T1000 (cell line): ENCODE results near the gene COL4A1.

Experiments
- DNase-seq: peaks from one replicate; lab custom pipeline; 2025; ENCODE audit warnings: mixed read lengths; lab: John Stamatoyannopoulos, UW

Gene COL4A1

GRCh38 chr13:110162866-110163658, 143.9 kb downstream of the COL4A1 start:
- no peak for DNase-seq

DNA sequence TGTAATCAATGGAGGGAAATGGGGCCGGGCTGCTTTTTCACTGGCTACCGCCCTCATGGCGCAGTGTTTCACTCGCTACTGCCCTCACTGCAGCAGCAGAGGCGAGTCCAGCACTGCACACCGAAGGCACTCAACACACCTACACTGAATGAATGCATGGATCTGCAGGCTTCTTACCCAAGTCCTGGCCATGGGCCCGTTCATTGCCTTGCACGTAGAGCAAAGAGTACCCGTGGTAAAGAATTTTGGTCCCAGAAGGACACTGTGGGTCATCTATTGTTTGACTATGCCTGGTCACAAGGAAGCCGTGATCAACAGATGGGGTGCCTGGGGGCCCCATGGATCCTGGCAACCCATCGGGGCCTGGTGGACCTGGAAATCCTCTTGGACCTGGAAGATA, 144.9 kb downstream of the COL4A1 start:
- no peak for DNase-seq

DNA sequence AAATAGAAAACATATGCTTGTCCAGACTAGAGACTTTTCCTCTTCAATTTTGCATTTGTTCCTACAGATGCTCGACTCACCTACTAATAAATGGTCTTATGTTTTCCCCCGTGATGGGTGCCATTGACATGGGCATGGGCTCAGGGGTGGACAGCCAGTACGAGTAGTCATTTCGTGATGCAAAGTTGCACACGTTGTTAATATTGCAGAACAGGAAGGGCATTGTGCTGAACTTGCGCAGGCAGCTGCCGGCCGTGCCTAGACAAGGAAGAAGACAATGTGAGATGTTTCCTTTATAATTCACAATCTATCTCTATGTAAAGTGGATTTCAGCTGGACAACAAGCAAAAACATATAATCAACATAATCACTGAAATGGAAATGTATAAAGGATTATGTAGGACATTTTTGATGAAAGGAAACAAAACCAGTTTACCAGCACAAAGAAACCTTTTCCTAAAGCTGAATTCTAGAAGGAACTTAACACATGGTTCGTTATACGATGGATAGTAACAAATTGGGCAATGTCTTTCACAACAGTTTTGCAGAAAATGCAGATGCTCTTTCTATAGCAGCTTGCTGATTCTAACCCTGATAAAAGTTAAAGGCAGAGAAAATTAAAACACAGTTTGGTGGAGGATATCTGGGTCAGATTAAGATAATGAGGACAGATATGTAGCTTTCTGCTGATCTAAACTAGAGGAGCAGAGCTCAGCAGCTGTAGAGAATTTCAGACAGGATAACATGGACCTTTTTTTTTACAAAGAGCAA, 145.7 kb downstream of the COL4A1 start:
- DNase-seq: no peak

DNA sequence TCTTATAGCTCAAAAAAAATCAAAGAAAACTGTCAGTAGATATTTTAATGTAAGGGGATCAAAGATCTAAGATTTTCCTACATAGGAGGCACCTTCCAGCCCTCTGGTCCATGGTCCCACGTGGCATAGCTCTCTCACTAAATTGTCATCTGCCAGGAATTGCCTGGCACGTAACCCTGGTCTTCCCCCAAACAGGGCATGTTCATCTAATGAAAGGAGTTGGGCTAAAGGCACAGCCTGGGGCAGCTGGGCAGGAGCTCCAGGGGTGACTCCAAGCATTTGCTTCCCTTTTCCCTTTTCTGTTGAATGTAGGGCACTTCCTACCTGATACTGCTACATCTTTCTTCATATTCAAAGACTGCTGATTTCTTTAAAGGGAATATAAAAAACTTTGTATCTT, 148.7 kb downstream of the COL4A1 start:
- DNase-seq: no peak

DNA sequence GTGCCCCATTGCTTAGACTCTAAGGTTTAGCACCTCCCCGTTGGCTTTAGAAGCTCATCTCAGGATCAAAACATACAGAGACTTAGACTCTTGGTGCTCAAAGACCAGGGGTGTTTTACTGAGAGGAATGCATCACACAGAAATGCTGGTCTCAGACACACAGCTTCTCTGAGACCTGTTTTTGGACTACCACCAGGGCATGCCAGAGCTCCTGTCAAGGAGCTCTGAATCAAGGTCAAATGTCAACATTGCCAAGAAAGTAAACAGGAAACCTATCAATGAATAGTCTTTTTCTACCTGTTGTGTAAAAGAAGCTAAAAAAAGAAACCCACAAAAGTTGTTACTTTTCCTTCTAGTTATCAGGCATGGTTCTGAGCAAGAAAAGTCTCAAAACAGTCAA, 149.2 kb downstream of the COL4A1 start:
- DNase-seq: no peak

DNA sequence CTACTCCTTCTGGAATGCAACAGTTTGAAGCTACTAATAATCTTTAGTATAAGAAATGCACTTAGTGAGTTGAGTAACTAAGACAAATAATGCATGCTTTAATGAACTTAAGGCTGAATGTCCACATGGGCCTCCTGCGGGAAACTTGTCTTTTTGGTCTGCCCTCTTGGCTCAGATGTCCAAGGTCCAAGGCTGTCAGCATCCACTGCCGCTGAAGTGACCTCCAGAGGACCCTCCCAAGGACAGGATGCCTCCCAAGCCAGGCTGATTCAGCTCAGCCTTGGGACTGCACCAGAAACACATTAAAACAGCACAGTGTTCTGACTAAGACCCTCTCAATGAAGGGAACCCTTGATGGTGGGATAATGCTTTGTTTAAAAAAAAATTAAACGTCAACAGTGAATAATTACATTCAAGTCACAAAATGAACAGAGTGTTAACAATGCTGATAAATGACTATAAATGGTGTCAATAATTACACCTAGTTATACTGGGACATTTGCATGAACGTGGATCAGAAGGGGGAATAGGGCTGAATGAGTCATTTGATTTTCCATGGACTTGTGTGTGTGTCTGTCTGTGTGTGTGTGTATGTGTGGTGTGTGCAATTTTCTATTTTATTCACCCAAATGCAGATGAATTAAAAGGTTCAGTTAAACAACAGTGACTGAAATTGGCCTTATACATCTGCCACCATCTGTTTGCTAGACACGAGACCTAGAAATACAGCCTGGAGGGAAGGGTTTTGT, 150.5 kb downstream of the COL4A1 start:
- no peak for DNase-seq

- DNase-seq: no peak
Observed at GRCh38 chr13:110155072-110155471, 151.9 kb downstream of the COL4A1 start.

DNA sequence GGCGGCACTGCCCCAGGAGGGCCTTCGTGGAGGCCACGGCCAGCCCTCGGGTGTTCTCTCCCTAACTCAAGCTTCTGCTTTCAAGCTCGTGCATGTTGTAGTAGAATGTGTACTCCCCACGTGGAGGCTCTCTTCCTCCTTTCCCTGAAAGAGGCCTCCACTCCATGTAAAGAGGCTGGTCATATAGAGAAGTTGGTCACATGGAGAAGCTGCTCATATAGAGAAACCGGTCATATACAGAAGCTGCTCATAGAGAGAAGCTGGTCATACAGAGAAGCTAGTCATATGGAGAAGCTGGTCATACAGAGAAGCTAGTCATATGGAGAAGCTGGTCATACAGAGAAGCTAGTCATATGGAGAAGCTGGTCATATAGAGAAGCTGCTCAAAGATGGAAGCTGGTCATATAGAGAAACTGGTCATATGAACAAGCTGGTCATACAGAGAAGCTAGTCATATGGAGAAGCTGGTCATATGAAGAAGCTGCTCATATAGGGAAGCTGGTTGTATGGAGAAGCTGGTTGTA, 152.5 kb downstream of the COL4A1 start:
- DNase-seq: no peak

DNA sequence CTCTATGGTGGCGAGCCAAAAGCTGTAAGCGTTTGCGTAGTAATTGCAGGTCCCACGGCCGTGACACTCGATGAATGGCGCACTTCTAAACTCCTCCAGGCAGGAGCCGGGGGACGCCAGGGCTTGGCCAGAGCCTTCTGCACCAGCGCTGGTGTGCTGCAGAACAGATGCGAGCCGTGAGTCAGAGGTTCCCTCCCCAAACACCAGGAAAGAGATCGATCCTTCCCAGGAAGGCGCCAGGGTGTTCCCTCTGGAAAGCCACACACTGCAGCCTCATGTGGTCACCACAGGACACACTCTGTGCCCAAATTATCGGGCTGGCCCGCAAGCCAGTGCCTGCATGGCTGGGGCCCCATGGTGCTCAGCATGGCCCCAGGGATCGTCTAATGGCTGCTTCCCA, 154.6 kb downstream of the COL4A1 start:
- DNase-seq: no peak

DNA sequence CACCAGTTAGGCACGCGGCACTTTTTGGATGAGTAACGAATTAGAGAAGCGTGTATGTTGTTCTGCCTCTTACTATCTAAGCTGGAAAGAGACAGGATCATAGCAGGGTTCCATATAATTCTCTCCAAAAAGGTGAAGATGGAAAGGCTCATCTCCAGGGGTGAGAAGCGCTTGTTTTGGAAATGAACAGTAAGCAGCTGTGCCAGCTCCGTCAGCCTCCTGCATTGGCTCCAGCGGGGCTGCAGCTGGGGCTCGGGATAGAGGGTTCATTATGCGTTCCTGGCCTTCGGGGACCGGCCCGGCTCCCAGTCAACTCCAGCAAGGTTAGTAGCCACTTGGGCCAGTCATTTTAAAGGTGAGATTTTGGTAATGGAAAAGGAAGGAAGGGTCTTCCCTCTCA, 155.5 kb downstream of the COL4A1 start:
- DNase-seq: no peak

- DNase-seq: no peak
Observed at GRCh38 chr13:110150384-110151101, 156.4 kb downstream of the COL4A1 start.

- no peak for DNase-seq
Observed at GRCh38 chr13:110149036-110149435, 157.9 kb downstream of the COL4A1 start.

DNA sequence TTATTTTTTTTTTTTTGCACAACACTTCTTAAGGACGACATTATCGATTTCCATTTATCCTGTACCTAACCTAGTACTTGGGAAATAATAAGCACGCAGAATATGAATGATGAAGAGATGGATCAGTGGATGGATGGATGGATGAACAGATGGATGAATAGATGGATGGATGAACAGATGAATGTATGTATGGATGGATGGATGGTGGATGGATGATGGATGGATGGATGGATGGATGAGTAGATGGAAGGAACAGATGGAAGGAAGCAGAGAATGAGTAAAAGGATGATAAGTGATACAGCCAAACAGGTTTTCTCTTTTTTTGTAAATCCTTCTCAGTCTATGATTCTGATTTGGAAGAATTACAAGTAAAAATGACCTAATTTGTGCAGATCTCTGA, 166.9 kb downstream of the COL4A1 start:
- no peak for DNase-seq

DNA sequence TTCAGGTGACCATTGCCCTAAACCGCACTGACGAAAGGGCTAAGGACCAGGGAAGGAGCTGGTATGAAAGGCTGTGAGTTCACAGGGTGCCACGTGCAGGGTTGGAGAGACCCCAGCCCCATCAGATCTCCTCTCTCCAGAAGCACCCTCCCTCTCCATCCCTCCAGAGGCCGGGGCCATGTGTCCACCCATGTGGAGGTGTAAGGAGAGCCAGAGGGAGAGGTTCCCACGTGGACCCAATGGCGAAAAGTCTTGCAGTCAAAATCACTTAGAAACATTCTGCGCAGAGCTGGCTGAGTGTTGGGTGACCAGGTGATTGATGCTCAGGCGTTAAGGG, 168.3 kb downstream of the COL4A1 start:
- no peak for DNase-seq

GRCh38 chr13:110138010-110138699, 168.8 kb downstream of the COL4A1 start:
- DNase-seq: peak; percentile 86

GRCh38 chr13:110137680-110138009, 169.3 kb downstream of the COL4A1 start:
- peak; percentile 75 for DNase-seq

DNA sequence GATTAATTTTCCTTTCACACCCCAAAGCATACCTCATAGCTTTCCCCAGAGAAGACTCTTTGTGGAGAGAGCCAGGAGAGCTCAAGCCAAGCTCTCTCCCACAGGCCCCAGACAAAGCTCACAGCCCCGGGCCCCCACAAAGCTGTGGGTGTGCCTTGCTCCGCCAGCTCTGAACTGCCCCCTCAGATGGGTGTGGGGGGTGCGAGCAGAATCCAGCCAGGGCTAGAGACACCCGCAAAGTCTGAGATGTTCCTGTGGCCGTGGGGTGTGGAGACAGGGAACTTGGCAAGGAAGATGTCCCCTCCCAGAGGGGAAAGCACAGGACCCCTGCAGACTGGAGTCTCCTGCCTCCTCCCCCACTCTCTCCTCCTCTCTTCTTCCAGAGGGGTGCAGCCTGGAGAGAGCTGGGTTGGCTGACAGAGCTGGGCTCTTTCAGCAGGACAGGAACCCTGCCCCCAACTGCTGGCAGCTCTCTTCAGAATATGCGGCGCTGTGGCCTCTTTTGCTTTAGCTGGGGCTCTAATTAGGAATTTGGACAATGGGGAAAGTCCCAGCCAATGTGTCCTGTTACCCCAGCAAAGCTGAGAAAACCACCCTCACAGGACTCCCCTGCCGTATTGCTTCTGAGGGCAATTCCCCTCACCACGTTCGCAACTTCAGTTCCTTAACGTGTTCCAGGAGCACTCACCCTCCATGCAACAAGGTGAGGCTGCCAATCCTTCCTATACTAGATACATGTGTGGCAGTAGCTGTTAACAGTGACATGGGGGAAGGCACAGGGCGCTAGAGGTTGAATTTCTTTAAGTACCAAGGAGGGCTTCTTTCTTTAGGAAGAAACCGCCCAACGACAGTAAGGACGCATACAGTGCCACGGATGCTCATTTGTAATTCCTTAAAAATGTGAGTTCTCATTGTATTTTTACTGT, 170.0 kb downstream of the COL4A1 start:
- DNase-seq: no peak

GRCh38 chr13:110135977-110136597, 170.9 kb downstream of the COL4A1 start:
- DNase-seq: no peak

- no peak for DNase-seq
Observed at GRCh38 chr13:110134801-110135200, 172.2 kb downstream of the COL4A1 start.
